GM21526 (cell line): Measurements from ENCODE around the gene RPTOR.
A peak's percentile ranks its signal among the peaks of the same experiment; 100 is the strongest.
"Not testable (repeated sequence)": the region's sequence is repeated elsewhere in the genome, so short reads cannot be mapped to it uniquely, and the experiment has no call there.

Experiments
- ATAC-seq: cut with Tn5 transposase; IDR thresholded peaks from one replicate; pipeline ENCODE4 v1.9.1; 2021; ENCODE audit warnings: moderate library complexity; ENCODE audit not compliant: unreplicated experiment, low FRiP score

Gene RPTOR, protein sequence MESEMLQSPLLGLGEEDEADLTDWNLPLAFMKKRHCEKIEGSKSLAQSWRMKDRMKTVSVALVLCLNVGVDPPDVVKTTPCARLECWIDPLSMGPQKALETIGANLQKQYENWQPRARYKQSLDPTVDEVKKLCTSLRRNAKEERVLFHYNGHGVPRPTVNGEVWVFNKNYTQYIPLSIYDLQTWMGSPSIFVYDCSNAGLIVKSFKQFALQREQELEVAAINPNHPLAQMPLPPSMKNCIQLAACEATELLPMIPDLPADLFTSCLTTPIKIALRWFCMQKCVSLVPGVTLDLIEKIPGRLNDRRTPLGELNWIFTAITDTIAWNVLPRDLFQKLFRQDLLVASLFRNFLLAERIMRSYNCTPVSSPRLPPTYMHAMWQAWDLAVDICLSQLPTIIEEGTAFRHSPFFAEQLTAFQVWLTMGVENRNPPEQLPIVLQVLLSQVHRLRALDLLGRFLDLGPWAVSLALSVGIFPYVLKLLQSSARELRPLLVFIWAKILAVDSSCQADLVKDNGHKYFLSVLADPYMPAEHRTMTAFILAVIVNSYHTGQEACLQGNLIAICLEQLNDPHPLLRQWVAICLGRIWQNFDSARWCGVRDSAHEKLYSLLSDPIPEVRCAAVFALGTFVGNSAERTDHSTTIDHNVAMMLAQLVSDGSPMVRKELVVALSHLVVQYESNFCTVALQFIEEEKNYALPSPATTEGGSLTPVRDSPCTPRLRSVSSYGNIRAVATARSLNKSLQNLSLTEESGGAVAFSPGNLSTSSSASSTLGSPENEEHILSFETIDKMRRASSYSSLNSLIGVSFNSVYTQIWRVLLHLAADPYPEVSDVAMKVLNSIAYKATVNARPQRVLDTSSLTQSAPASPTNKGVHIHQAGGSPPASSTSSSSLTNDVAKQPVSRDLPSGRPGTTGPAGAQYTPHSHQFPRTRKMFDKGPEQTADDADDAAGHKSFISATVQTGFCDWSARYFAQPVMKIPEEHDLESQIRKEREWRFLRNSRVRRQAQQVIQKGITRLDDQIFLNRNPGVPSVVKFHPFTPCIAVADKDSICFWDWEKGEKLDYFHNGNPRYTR (N-terminal part only)

GRCh38 chr17:80544655-80545498 is at the start of gene RPTOR:
Gene RPTOR (plus strand): TSS chr17:80544838. CDS start chr17:80545630, 792 bp downstream.
- ATAC-seq: peak; percentile 58

DNA sequence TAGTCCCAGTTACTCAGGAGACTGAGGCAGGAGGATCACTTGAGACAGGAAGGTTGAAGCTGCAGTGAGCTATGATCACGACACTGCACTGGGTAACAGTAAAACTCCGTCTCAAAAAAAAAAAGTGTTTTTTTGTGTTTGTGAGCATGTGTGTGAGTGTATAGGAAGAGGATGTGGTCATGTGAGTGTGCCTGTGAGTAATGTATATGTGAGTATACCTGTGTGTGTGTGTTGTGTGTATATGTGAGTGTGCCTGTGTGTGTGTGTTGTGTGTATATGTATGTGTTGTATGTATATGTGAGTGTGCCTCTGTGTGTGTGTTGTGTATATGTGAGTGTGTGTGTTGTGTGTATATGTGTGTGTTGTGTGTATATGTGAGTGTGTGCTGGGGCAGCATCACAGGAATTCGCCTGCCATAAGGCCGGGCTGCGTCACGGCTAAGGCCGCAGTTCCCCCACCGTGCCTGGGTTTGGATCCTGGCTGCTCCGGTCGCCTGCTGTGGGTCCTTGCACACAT is 46.9 kb upstream of the RPTOR start:
- ATAC-seq: no peak

DNA sequence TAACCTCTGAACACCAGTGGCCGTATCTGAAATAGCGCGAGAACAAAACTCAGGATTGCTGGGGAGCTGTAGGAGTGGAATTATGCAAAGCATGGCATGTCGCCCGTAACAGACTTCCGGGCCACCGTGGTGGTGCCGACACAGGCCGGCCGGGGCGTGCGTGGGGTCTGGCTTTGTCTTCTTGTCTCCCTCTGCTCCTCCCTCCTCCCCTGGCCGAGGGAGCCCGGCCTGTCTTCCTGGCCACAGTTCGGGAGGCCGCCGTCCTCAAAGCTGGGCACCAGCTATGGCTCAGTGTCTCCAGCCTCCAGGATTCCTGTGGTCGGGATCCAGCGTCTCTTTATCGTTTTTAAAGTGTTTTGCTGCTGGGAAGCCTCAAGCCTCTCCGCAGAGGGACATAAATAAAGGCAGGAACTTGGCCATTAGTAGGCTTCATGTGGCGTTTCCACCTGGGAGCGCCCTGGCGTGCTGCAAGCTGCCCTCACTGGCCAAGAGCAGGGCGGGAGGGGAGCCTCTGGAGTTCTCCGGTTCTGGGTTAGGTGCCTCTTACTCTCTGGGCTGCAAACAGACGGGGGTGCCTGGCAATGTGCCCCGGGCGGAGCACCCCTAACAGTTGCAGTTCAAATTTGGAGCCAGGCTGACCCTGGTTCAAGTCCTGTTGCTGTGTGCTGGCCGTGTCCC is 46.3 kb upstream of the RPTOR start:
- ATAC-seq: no peak

DNA sequence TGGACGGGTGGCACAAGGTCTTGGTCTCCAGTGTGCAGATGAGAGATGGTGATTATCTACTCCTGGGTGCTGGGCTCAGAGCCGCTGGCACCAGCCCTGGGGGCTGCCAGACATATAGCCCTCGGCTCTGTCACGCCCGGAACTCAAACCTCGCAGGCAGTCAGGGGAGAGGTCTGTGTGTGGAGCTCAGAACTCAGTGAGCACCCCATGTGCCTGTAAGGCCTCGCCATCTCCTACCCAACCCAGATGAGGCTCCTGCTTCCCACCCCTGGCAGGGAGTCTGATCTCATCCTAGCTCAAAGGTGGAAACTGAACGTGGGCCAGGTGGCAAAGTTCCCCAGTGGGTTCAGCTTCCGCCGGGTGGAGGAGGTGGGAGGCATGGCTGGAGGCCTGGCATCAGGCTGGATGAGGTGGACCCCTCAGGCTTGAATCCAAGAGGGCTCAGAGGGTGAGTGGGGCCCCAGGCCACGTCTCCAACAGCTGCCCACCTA is 45.7 kb upstream of the RPTOR start:
- ATAC-seq: no peak

- no peak for ATAC-seq
Measured at GRCh38 chr17:80499560-80499959, 45.1 kb upstream of the RPTOR start.

DNA sequence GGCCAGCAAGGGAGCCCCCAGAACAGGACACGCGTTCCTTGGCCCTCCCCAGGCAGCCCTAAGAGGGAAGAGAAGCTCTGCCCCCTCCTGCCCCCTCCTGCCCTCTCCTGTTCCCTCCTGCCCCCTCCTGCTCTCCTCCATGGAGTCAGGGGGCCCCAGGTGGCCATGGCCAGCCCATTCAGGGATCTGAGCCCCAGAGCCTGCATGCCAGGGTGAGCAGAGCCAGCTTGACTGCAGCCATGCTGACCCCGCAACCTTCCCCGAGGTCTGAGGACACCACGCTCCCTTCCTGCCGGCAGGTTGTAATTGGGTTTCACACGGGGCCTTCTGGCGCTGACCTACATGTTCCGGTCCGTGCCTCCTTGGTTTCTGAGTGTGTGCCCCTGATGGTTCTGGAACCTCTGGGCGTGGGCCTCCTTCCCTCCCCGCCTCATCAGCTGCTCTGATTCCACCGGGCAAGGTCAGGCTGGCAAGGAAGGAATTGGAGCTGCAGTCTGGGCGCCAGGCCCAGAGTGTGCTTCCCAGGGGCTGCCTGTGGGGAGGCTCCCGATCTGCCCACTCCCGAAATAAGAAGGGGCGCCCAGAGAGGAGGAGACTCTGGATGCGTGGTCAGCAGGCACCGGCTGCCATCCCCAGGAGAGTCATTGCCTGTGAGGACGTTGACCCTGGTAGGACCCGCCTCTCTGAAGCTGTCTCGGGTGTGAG is 44.5 kb upstream of the RPTOR start:
- ATAC-seq: no peak

DNA sequence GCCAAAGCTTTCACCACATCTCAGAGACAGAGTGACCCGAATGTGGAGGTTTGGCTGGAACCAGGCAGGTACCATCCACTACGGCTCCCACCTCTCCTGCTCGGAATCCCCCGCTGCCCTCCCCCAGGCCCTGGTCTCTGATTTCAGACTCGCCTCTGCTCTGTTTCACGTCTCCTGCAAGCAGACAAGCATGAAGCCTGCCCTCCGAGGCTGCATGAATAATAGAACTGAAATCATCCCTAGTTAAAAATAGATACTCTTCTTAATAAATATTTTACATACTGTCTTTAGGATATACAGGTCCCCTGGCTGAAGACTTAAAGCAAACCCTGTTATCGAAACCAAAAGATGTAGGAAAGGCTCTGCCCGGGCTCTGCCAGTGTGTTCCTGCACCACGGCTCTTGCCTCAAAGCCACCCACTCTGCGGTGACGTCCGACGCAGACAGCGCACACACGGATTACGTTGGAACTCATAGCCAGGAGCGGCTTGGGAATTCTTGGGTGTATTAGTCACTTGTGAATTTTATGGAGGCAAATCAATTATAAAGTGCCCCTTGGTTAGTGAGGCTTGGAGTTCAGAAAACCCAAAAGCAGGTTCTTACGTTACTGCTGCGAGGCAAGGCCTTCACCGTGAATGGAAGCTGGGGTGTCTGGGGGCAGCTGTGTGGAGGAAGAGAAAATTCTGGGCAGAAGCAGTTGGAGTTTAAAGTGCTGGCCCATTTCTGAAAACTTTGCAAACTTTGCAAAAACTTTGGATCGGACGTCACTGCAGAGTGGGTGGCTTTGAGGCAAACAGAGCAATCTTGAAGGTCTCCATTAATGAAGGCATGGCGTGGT is 42.7 kb upstream of the RPTOR start:
- no peak for ATAC-seq

- ATAC-seq: no peak
Measured at GRCh38 chr17:80502578-80502877, 42.1 kb upstream of the RPTOR start.

DNA sequence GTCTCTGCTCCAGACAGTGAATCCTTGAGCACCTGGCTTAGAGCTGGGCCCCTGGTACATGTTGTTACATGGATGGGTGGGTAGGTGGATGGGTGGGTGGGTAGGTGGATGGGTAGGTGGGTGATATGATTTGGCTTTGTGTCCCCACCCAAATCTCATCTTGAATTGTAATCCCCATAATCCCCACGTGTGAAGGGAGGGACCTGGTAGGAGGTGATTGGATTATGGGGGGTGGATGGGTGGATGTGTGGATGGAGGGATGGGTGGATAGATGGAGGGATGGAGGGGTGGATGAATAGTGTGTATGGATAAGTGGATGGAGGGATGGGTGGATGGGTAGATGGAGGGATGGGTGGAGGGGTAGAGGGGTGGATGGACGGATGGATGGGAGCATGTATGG is 41.6 kb upstream of the RPTOR start:
- no peak for ATAC-seq

DNA sequence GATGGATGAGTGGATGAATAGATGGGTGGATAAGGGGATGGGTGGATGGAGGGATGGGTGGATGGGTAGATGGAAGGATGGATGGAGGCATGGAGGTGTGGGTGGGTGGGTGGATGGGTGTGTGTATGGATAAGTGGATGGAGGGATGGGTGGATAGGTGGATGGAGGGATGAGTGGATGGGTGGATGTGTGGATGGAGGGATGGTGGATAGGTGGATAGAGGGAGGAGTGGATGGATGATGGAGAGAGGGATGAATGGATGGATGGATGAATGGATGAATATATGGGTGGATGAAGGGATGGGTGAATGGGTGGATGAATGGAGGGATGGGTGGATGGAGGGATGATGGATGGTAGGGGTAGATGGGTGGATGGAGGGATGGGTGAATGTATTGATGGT is 40.7 kb upstream of the RPTOR start:
- no peak for ATAC-seq

- no peak for ATAC-seq
Measured at GRCh38 chr17:80504686-80505413, 39.8 kb upstream of the RPTOR start.

DNA sequence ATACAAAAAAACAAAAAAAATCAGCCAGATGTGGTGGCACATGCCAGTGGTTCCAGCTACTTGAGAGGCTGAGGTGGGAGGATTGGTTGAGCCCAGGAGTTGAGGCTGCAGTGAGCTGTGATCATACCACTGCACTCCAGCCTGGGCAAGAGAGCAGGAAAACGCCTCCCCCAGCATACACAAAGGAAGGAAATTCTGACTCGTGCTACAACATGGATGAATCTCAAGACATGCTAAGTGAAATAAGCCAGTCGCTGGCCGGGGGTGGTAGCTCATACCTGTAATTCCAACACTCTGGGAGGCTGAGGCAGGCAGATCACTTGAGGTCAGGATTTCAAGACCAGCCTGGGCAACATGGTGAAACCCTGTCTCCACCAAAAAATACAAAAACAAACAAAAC is 37.5 kb upstream of the RPTOR start:
- not testable (repeated sequence) for ATAC-seq

- ATAC-seq: no peak
Measured at GRCh38 chr17:80507965-80508364, 36.7 kb upstream of the RPTOR start.

GRCh38 chr17:80509311-80509710 is 35.3 kb upstream of the RPTOR start:
- no peak for ATAC-seq

DNA sequence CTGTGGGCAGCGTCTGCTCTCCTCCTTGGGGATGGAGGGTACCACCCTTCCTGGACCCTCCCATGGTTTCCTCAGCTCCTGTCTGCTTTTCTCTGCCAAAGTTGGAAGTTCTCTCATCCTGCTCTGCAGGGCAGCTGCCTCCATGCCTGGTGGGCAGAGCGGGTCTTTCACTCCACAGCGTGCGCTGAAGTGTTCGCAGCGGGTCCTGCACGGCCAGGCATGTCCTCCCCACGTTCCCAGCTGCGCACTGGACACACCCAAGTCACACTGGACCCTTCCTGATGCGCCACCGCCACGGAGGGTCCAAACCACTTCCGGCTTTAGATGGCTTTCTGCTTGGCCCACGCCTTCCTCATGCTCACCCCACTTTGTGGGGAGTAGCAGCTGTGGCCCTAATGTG is 34.5 kb upstream of the RPTOR start:
- no peak for ATAC-seq

GRCh38 chr17:80510772-80511171 is 33.9 kb upstream of the RPTOR start:
- no peak for ATAC-seq
